DND-41 (cell line): Measurements from ENCODE around the gene OR5M11.

Experiments
- ATAC-seq: fragments of 200-7000 bp; cut with Tn5 transposase; 3 replicates; pipeline ENCODE4 v1.9.1; 2021; ENCODE audit warnings: low read depth; ENCODE audit not compliant: insufficient read depth
- DNase-seq: peaks from one replicate; pipeline ENCODE4 v3.0.0-alpha.2; 2020
- H2AFZ ChIP-seq: 2 replicates; pipeline ENCODE4 v1.6.0; 2012; ENCODE audit warnings: low read depth, low read length
- H3K27ac ChIP-seq: 2 replicates; pipeline ENCODE4 v1.5.1; 2012; ENCODE audit warnings: low read length, inconsistent platforms
- H3K27me3 ChIP-seq: fragments of 200-600 bp; sonication (generic); 2 replicates; pipeline ENCODE4 v1.6.0; 2012; ENCODE audit warnings: low read length, mild to moderate bottlenecking, inconsistent platforms; ENCODE audit not compliant: insufficient read depth, poor library complexity
- H3K36me3 ChIP-seq: 2 replicates; pipeline ENCODE4 v1.5.1; 2012; ENCODE audit warnings: low read length, inconsistent platforms; ENCODE audit not compliant: insufficient read depth
- H3K4me1 ChIP-seq: 2 replicates; pipeline ENCODE4 v1.5.1; 2012; ENCODE audit warnings: mild to moderate bottlenecking, low read length; ENCODE audit not compliant: insufficient read depth
- H3K4me2 ChIP-seq: 2 replicates; pipeline ENCODE4 v1.6.0; 2012; ENCODE audit warnings: mild to moderate bottlenecking, moderate library complexity, low read length, inconsistent platforms; ENCODE audit not compliant: insufficient read depth
- H3K4me3 ChIP-seq, 2 experiments: fragments of 200-600 bp in 1 of 2; shearing (Covaris generic) in 1 of 2; 2 replicates each; pipeline ENCODE4 v1.5.1; 2012 to 2016; ENCODE audit warnings: inconsistent platforms in 2 of 2, low read length in 2 of 2, mild to moderate bottlenecking in 2 of 2, low read depth in 1 of 2, moderate library complexity in 1 of 2
- H3K79me2 ChIP-seq: 2 replicates; pipeline ENCODE4 v1.6.0; 2012; ENCODE audit warnings: low read length, inconsistent platforms; ENCODE audit not compliant: insufficient read depth
- H3K9ac ChIP-seq: 2 replicates; pipeline ENCODE4 v1.6.0; 2012; ENCODE audit warnings: low read depth, mild to moderate bottlenecking, inconsistent platforms, low read length, moderate library complexity
- H3K9me3 ChIP-seq: 2 replicates; pipeline ENCODE4 v1.5.1; 2012; ENCODE audit warnings: low read length, moderate library complexity, mild to moderate bottlenecking, inconsistent platforms; ENCODE audit not compliant: insufficient read depth, severe bottlenecking
- H4K20me1 ChIP-seq: 2 replicates; pipeline ENCODE4 v1.6.0; 2012; ENCODE audit warnings: low read length; ENCODE audit not compliant: insufficient read depth
- CTCF ChIP-seq: IDR thresholded peaks from 2 replicates; pipeline ENCODE4 v1.5.1; 2012; ENCODE audit warnings: borderline replicate concordance, low read length, moderate library complexity, mild to moderate bottlenecking; ENCODE audit not compliant: poor library complexity, severe bottlenecking; ENCODE audit errors: extremely low read depth
- EZH2 ChIP-seq: IDR thresholded peaks from 3 replicates; pipeline ENCODE4 v1.6.1; 2012; ENCODE audit warnings: borderline replicate concordance, low read depth, mild to moderate bottlenecking, moderate library complexity, low read length, inconsistent platforms; ENCODE audit not compliant: severe bottlenecking

OR5M11 gene

GRCh38 chr11:56522008-56522407 lies 21.0 kb downstream of the OR5M11 start:
- Histone ChIP-seq H3K4me2 (no peak overlapping the region), H3K79me2 (no peaks in the 10 kb centered on the region), H2AFZ (no peak overlapping the region), H3K36me3 (no peaks in the 10 kb centered on the region), H3K27me3 (no peaks in the 10 kb centered on the region), H3K4me1 (no peaks in the 10 kb centered on the region), H3K4me3 (no peak overlapping the region), H3K27ac (no peak overlapping the region), H3K9ac (no peak overlapping the region), H4K20me1 (no peaks in the 10 kb centered on the region), H3K9me3 (no peaks in the 10 kb centered on the region)
- DNase-seq = no peak
- no peak for ATAC-seq
- peak; percentile 38 for TF ChIP-seq CTCF
- TF ChIP-seq EZH2 = no peak

DNA sequence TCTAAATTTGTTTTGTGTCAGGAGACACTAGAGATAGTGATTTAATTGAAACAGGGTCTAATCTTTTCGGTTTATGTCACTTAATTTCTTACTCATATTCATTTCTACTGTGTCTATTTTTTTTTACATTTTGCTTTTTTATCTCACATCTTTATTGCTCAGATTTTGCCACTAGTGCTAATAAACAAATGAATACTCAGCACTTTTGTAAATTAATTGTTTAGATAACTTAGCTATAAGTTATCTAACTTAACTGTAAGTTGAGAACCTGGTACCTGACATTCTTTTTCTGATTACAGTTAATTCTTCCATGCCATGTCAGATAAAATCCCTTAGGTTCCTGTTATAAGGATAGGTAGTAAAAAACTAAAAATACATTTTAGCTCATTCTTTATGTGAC lies 29.8 kb downstream of the OR5M11 start:
- H3K27ac ChIP-seq = no peak overlapping the region
- DNase-seq (no peak), ATAC-seq (no peak)
- no peaks in the 10 kb centered on the region for H3K9me3 ChIP-seq
- no peaks in the 10 kb centered on the region for H3K36me3 ChIP-seq
- H2AFZ ChIP-seq = no peak overlapping the region
- no peak overlapping the region for H3K9ac ChIP-seq
- no peaks in the 10 kb centered on the region for H4K20me1 ChIP-seq
- H3K27me3 ChIP-seq = peaks cover 2% of the 10 kb centered on the region
- no peak overlapping the region for H3K4me3 ChIP-seq
- no peak overlapping the region for H3K4me2 ChIP-seq
- H3K79me2 ChIP-seq = no peaks in the 10 kb centered on the region
- no peaks in the 10 kb centered on the region for H3K4me1 ChIP-seq
- TF ChIP-seq EZH2 (no peak), CTCF (no peak)

GRCh38 chr11:56509439-56509838 lies 33.6 kb downstream of the OR5M11 start:
- no peak for TF ChIP-seq EZH2
- no peak for TF ChIP-seq CTCF
- DNase-seq (no peak), ATAC-seq (no peak)
- H3K9me3 ChIP-seq = no peaks in the 10 kb centered on the region
- H3K4me3 ChIP-seq = no peak overlapping the region
- no peaks in the 10 kb centered on the region for H4K20me1 ChIP-seq
- no peaks in the 10 kb centered on the region for H3K27me3 ChIP-seq
- H3K79me2 ChIP-seq = no peaks in the 10 kb centered on the region
- H3K27ac ChIP-seq = no peak overlapping the region
- no peaks in the 10 kb centered on the region for H3K4me1 ChIP-seq
- H2AFZ ChIP-seq = no peak overlapping the region
- H3K36me3 ChIP-seq = no peaks in the 10 kb centered on the region
- no peak overlapping the region for H3K4me2 ChIP-seq
- no peak overlapping the region for H3K9ac ChIP-seq

DNA sequence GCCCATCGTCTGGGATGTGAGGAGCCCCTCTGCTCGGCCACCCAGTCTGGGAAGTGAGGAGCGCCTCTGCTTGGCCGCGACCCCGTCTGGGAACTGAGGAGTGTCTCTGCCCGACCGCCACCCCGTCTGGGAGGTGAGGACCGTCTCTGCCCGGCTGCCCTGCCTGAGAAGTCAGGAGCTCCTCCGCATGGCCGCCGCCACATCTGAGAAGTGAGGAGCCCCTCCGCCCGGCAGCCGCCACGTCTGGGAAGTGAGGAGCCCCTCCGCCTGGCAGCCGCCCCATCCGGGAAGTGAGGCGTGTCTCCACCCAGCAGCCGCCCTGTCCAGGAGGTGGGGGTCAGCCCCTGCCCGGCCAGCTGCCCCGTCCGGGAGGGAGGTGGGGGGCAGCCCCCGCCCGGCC lies 46.0 kb downstream of the OR5M11 start:
- Histone ChIP-seq H3K36me3 (no peaks in the 10 kb centered on the region), H3K9ac (no peak overlapping the region), H3K4me3 (no peak overlapping the region), H4K20me1 (no peaks in the 10 kb centered on the region), H3K9me3 (no peaks in the 10 kb centered on the region), H3K27me3 (no peaks in the 10 kb centered on the region), H3K27ac (no peak overlapping the region), H3K4me1 (no peaks in the 10 kb centered on the region), H2AFZ (no peak overlapping the region), H3K4me2 (no peak overlapping the region), H3K79me2 (no peaks in the 10 kb centered on the region)
- DNase-seq (no peak), ATAC-seq (no peak)
- no peak for TF ChIP-seq CTCF
- TF ChIP-seq EZH2 = no peak
